Anterior cingulate cortex (tissue), 58 donors: ENCODE results near the gene NUDT9.
"Not testable (repeated sequence)": the region's sequence is repeated elsewhere in the genome, so short reads cannot be mapped to it uniquely, and the experiment has no call there.

Source experiments
- DNase-seq, 58 donors: peaks; one replicate each; lab custom pipeline; 2025; lab: John Stamatoyannopoulos, UW

The NUDT9 gene

GRCh38 chr4:87422104-87423052, at the start of gene NUDT9:
Gene NUDT9 (plus strand): TSS chr4:87422573. CDS start chr4:87422906, 333 bp downstream.
- DNase-seq: peak; percentile 23 to 97 (median 88)

- peak in 6 of 58 donors; percentile 2 to 45 (median 8) for DNase-seq
Observed at GRCh38 chr4:87375719-87376291, 46.6 kb upstream of the NUDT9 start.

GRCh38 chr4:87377816-87378215, 44.6 kb upstream of the NUDT9 start:
- no peak for DNase-seq

- no peak for DNase-seq
Observed at GRCh38 chr4:87382116-87382515, 40.3 kb upstream of the NUDT9 start.

- no peak for DNase-seq
Observed at GRCh38 chr4:87382931-87383330, 39.4 kb upstream of the NUDT9 start.

GRCh38 chr4:87384466-87385132, 37.8 kb upstream of the NUDT9 start:
- DNase-seq: not testable (repeated sequence)

- DNase-seq: no peak
Observed at GRCh38 chr4:87387237-87387636, 35.1 kb upstream of the NUDT9 start.

GRCh38 chr4:87388901-87389300, 33.5 kb upstream of the NUDT9 start:
- DNase-seq: no peak

- not testable (repeated sequence) for DNase-seq
Observed at GRCh38 chr4:87390055-87390454, 32.3 kb upstream of the NUDT9 start.

- no peak for DNase-seq
Observed at GRCh38 chr4:87390551-87390890, 31.9 kb upstream of the NUDT9 start.

- DNase-seq: peak; percentile 35 to 90 (median 78)
Observed at GRCh38 chr4:87390891-87391575, 31.3 kb upstream of the NUDT9 start, which contains the start of gene HSD17B11. Gene HSD17B11 (minus strand): TSS chr4:87391188. CDS start chr4:87391070, 118 bp downstream.

GRCh38 chr4:87391576-87392054, 30.8 kb upstream of the NUDT9 start:
- DNase-seq: peak in 5 of 58 donors; percentile 39 to 52 (median 45)

- DNase-seq: no peak
Observed at GRCh38 chr4:87392183-87392582, 30.2 kb upstream of the NUDT9 start.

- DNase-seq: not testable (repeated sequence)
Observed at GRCh38 chr4:87395073-87395472, 27.3 kb upstream of the NUDT9 start.

- not testable (repeated sequence) for DNase-seq
Observed at GRCh38 chr4:87395851-87396250, 26.5 kb upstream of the NUDT9 start.

- DNase-seq: no peak
Observed at GRCh38 chr4:87399148-87399547, 23.2 kb upstream of the NUDT9 start.

GRCh38 chr4:87399954-87400353, 22.4 kb upstream of the NUDT9 start:
- DNase-seq: no peak

GRCh38 chr4:87403732-87404131, 18.6 kb upstream of the NUDT9 start:
- not testable (repeated sequence) for DNase-seq

GRCh38 chr4:87405211-87405820, 17.1 kb upstream of the NUDT9 start:
- DNase-seq: no peak

- no peak for DNase-seq
Observed at GRCh38 chr4:87406462-87406861, 15.9 kb upstream of the NUDT9 start.
